Hematopoietic multipotent progenitor cell (in vitro differentiated cells): Measurements from ENCODE around the gene ZFP36L2. TPM values are rescaled to one million over a fixed set of nuclear protein-coding genes. Genes with fewer than 3 reads are reported as not detected.

Experiments used
- DNase-seq, 3 donors: peaks; one replicate each; pipeline ENCODE4 v3.0.0-alpha.2; 2011 to 2015; ENCODE audit warnings: low read depth in 2 of 3, low spot score in 2 of 3
- total RNA-seq: library from RNA; depleted of rRNA; stranded (reverse); fragments of >200 nt; gene quantifications from one replicate; pipeline ENCODE4 v1.2.3, GENCODE V29; 2012

ZFP36L2 gene, protein sequence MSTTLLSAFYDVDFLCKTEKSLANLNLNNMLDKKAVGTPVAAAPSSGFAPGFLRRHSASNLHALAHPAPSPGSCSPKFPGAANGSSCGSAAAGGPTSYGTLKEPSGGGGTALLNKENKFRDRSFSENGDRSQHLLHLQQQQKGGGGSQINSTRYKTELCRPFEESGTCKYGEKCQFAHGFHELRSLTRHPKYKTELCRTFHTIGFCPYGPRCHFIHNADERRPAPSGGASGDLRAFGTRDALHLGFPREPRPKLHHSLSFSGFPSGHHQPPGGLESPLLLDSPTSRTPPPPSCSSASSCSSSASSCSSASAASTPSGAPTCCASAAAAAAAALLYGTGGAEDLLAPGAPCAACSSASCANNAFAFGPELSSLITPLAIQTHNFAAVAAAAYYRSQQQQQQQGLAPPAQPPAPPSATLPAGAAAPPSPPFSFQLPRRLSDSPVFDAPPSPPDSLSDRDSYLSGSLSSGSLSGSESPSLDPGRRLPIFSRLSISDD
- total RNA-seq: 165 TPM

DNA sequence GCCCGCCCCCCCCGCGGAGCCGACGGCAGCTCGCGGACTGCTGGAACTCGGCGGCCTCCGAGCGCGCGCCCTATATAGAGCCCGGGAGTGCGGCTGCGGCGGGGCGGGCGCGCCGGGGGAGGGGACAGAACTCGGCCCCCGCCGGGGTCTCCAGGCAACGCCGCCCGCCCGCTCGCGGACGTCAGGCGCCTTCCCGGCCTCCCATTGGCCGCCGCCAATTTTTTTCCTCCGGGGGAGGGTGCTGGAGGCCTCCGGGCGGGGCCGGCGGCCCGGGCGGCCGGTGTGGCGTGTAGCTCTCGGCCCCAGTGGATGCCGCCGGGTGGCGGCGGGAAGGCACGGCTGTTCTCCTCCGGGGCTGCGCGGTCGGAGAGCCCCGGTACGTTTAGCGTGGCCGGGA is at the start of gene ZFP36L2:
Gene ZFP36L2 (minus strand): TSS at position 49 of the 397 bp plus-strand sequence. CDS start 291 bp downstream, outside the sequence.
- peak; percentile 94 to 96 (median 96) for DNase-seq

- DNase-seq: no peak
Measured at GRCh38 chr2:43274721-43275120, 48.3 kb upstream of the ZFP36L2 start.

DNA sequence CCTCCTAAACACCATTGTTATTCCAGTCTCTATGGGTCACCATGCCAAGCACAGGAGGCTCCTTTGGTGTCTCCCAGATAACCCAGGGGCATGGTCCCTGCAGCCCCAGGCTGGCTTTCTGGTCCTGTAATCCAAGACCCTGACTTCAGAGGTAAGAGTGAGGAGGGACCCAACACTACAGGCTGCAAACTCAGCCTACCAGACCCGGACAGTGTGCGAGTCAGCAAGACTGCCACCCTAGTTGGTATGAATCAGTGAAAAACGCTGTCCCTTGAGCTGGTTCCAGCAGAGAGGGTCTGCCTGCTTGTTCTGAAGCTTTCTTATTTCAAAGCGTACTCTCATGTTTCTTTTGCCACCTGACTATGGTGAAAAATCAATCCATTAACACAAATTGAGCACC is 47.6 kb upstream of the ZFP36L2 start:
- no peak for DNase-seq

GRCh38 chr2:43273529-43273928 is 47.1 kb upstream of the ZFP36L2 start:
- DNase-seq: no peak

DNA sequence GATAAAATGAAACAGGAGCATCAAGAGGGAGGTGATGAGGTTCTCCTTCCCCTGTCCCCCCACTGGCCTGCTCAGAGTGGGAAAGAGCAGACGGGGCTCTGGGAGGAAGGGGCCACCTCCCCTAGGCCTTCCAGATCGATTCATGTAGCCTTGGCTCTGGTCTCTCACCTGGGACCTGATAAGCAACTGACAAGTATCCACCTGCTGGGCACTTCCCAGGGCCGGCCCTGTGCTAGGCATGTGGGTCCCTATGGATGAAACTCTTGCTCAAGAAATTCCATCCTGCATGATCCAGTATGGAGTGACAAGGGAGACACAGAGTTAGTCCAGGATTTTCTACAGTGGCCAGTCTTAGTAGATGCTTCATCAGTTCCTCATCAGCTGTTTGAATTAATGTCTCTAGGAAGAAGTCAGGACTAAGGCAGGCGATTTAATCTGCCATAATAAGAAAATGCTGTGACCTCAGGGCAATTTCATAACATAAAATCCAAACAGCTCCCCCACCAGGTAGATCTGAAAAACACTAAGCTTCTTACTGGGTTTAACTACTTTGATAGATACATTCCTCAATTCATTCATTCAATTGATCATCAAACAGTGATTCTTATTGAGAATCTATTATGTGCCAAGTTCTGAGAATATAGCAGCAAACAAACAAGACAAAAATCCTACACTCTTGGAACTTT is 44.7 kb upstream of the ZFP36L2 start:
- no peak for DNase-seq

GRCh38 chr2:43270461-43270860 is 44.1 kb upstream of the ZFP36L2 start:
- DNase-seq: no peak

GRCh38 chr2:43269706-43270105 is 43.3 kb upstream of the ZFP36L2 start:
- DNase-seq: no peak

DNA sequence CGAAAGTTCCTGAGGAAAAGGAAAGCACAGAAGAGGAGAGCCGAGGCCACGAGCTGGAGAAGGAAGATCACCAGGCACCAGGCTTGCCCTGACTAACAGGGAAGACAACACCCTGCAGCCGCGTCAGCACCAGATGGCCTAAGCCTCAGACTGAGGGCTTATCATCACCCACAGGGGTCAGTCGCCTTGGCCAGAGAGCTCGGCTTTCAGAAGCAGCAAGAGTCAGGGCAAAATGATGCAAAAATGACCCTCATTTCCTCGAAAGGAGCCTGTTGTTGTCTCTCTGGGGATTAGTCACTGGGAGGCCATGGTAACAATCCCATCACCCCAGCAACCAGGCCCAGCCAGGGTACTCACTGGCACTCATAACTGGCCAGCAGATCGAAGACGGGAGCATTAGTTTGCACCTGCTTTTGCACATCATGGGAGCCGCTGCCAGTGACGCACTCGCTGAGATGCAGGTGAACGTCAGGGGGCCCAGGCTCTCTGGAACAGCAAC is 42.7 kb upstream of the ZFP36L2 start:
- DNase-seq: no peak

DNA sequence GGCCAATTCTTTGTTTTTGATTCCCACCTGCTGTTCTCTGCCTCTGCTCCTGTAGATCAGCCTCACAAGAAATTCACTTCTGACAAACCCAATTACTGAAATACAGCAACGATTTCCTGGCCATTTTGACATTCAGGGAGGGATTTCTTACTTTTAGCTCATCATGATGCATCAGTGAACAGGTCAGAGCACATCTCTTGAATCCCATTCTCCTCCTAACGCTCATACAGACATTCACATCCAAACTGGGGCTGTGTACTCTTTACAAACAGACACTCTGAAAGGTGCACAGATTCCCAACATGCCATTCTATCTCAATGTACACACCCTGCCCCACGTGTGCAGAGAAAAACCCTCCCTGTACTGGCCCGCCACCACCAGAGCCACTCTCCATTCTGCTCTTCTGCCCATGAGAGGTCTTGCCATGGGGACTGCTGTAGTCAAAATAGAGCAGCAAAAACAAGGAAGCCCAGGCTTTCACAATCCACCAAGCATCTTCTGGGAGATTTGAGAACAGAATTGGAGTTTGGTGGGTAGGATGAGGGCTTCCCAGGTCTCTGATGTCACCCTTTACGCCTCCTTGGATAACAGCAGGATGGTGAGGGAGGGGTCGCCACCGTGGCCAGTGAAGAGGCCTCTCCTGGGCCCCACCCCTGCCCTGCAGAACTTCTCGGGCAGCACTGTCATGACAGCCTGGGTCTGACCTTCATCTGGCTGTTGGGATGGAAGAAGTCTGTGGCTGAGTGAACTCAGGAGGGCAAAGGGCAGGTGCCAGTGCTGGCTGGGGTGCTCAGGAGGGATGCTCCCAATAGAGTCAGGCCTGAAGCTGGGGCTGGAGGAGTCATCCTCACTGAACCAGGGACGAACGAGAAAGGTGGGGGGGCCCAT is 41.9 kb upstream of the ZFP36L2 start:
- no peak for DNase-seq

DNA sequence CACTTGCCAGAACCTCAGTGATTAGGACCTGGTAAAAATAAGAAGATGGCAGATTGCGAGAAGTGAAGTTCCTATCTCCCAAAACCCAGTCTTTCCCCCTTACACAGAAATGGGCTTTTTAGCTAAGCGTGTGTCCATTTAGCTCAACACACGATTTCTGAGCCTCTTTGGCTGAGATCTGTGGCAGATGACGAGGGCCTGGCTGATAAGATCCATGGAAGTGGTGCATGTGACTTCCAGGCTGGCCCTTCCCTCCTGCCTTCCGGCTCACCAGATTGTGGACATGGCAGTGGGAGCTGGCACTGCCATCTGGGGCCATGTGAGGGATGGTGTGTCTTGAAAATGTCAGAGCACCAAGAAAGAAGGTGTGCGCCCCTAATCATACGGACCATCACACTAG is 41.0 kb upstream of the ZFP36L2 start:
- DNase-seq: no peak

DNA sequence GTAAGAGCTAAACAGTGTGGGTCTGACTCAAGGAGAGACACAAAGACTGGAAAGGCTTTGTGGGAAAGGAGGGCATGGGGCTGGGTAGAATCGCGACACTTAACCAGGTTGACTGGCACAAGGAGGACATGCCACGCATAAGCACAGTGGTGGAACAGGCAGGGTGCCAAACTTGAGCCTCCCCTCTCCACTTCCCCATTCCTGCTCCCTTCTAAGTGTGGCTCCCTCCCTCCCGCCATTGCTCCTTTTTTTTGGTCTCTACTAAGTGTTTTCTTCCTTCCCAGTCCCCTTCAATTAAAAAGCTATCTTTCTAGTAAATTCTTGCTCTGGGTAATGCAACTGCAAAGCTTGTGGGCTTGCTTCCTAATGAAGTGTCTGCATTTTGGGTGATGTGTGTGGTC is 40.3 kb upstream of the ZFP36L2 start:
- peak in 2 of 3 donors; percentile 41 to 82 for DNase-seq

- DNase-seq: no peak
Measured at GRCh38 chr2:43265421-43265820, 39.0 kb upstream of the ZFP36L2 start.

- DNase-seq: no peak
Measured at GRCh38 chr2:43265001-43265400, 38.6 kb upstream of the ZFP36L2 start.

- DNase-seq: no peak
Measured at GRCh38 chr2:43262951-43263350, 36.5 kb upstream of the ZFP36L2 start.

- no peak for DNase-seq
Measured at GRCh38 chr2:43262239-43262638, 35.8 kb upstream of the ZFP36L2 start.

GRCh38 chr2:43259512-43259911 is 33.1 kb upstream of the ZFP36L2 start:
- DNase-seq: no peak

DNA sequence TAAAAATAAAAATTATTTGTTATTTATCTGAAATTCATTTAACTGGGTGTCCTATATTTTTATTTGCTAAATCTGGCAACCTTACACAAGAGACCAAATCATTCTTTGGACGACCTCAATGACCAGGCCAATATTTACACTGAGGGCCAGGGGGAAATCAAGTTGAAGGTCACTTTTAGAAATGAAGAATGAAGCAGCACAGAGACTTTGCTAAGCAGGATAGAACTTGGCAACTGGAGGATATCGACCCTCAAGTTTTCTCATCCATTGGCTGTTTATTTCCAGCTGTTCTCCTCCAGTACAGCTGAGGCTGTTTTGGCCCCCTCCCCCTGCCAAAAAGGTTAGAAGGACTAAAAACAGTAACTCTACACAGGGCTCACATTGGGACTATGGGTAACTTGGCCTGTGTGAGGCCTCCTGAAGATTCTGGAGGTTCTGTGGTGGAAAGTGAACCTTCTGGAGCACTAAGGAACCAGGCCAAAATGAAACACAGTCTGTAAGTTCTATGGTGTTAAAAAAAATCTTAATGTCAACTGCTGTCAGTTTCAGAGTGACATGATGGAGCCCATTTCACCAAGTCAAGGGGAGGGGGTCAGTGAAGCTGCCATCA is 32.2 kb upstream of the ZFP36L2 start:
- no peak for DNase-seq

- DNase-seq: no peak
Measured at GRCh38 chr2:43255296-43255910, 29.0 kb upstream of the ZFP36L2 start.

GRCh38 chr2:43254331-43254730 is 27.9 kb upstream of the ZFP36L2 start:
- no peak for DNase-seq

- DNase-seq: no peak
Measured at GRCh38 chr2:43251171-43251731, 24.8 kb upstream of the ZFP36L2 start.
